DMS53 treated with DMSO at 0.1 percent for 48 hours (cell line): ENCODE measurements around the gene USP34.

Experiments
- DNase-seq: peaks from one replicate; lab custom pipeline; 2025; ENCODE audit not compliant: unreplicated experiment; lab: John Stamatoyannopoulos, UW

USP34 gene

DNA sequence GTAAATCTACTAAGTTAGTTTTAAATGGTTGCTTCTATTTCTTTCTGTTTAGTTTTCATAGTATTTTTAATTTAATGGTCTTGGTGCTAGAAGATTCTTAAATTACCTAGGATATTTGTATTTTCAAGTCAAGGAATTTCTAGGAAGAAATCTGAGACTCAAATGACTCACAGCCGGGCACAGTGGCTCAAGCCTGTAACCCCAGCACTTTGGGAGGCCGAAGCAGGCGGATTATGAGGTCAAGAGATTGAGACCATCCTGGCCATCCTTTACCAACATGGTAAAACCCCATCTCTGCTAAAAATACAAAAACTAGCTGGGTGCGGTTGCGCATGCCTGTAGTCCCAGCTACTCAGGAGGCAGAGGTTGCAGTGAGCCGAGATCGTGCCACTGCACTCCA lies 213.4 kb downstream of the USP34 start:
- no peak for DNase-seq

DNA sequence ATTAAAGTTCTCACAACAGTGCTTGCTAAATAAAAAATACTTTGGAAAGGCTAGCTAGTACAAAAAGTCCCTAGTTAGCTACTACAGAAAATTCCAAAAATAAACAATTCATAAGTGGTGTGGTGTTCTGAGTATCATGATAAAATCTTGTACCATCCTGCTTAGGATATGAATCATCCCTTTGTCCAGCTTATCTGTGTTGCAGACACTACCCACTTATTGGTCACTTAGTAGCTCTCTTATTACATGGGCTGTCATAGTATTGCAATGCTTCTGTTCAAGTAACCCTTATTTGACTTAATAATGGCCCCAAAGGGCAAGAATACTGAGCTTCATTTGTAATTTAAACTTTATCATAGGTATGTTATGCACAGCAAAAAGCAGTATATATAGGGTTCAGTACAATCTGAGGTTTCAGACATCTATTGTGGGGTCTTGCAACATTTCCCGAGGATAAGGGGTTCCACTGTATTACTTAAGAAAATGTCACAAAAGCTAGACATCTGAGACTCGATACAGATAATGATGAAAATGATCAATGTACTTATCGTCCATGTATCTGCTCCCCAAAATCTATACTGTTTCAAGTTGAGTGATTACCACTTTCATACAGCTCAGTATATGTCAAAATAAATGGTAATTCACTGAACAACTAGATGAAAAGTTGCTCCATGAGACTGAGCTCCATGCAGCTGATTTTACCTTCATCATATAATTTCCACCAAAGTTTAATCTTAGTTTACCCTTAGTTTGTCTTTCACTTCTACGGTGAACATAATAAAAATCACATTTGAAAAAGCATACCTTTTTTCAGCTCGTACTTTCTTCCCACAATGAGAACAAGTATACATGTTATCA lies 215.1 kb downstream of the USP34 start:
- DNase-seq, result no peak

DNA sequence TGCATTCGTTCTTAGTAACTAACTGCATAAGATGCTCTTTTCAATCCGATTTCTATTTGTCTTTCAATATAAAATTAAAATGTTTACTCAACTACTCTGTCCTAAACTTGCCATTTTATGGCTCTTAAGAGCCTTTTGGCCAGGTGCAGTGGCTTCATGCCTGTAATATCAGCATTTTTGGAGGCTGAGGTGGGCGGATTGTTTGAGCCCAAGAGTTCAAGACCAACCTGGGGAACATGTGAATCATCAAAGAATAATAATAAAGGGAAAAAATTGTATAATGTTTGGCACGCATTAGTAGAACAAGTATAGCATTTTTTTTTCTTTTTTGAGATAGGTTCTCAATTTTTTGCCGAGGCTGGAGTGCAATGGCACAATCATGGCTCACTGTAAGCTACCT lies 216.4 kb downstream of the USP34 start:
- no peak for DNase-seq

- no peak for DNase-seq
Observed at GRCh38 chr2:61253136-61253535, 217.8 kb downstream of the USP34 start.

DNA sequence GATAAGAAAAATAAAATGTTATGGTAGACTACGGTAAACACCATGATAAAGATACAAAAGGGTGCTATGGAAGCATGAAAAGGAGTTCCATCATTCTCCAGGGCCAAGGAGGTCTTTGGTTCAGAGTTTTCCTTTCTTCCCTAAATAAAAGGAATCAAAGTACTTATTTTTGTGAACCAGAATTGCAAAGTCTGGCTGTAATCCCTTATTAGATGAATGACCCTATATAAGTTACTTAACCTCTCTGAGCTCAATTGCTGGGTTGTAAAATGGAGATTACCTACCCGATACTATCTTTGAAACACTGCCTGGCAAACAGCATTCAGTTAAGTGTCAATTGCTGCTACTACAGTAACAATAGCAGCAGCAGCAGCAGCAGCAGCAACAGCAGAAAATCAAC lies 218.9 kb downstream of the USP34 start:
- DNase-seq, result no peak

- DNase-seq, result no peak
Observed at GRCh38 chr2:61249521-61250071, 221.3 kb downstream of the USP34 start.

GRCh38 chr2:61247204-61247812 lies 223.6 kb downstream of the USP34 start:
- no peak for DNase-seq

DNA sequence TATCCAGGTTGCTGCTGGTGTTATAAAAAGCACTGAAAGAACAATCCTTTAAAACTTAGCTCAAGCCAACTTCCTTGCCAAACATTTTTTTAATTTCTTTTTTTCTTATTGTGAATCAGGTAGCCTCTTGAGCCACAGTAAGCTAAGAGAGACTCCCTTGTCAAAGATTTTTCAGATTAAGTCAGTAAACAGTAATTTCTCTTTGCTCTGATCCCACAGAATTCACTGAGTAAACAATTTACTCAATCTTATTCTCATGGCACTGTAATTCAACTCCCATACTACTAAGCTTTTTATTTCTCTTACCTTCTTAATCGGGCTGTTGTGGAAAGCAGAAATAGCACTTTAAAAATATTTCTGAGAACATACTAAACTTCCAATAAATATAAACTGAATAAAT lies 226.2 kb downstream of the USP34 start:
- DNase-seq, result no peak

DNA sequence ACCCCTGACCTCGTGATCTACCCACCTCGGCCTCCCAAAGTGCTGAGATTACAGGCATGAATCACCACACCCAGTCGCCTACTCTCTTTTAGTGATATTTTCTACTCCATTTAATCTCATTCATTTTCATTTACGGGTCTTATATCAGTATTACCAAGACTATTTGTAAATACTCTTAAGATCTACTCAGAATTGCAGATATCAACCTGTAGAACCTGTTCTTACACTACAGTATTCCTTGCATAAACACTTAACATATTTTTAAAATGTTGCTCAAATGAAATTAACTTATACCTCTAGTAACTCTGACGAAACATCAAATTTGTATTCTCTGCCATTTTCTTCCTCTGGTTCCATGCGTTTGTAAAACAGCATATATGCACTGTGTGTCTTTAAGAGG lies 229.6 kb downstream of the USP34 start:
- no peak for DNase-seq

- no peak for DNase-seq
Observed at GRCh38 chr2:61238219-61239012, 232.5 kb downstream of the USP34 start.

- no peak for DNase-seq
Observed at GRCh38 chr2:61235716-61236115, 235.2 kb downstream of the USP34 start.

GRCh38 chr2:61233581-61233980 lies 237.3 kb downstream of the USP34 start:
- no peak for DNase-seq

DNA sequence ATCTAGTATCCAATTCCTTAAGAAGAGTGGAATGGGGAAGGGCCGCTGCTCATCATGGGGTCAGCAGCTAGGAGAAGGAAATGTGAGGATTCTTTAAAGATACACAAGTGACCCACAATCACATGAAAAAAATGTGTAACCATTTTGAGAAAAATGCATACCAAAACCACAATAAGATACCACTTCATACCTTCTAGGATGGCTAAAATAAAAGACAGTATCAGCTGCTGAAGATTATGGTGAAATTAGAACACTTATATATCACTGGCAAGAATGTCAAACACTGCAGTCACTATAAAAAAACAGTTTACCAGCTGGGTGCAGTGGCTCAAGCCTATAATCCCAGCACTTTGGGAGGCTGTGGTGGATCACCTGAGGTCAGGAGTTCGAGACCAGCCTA lies 241.0 kb downstream of the USP34 start:
- DNase-seq, result no peak

DNA sequence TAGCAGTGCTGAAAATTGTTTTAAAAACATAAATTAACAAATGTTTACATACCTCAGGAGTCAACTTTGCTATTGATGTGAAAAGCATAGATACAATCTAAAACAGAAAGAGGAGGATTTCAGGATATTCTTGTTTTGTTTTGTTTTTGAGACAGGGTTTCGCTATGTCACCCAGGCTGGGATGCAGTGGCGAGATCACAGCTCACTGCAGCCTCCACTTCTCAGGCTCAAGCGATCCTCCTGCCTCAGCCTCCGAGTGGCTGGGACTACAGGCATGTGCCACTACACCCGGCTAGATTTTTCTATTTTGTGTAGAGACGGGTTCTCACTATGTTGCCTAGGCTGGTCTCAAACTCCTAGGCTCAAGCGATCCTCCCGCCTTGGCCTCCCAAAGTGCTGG lies 248.3 kb downstream of the USP34 start:
- no peak for DNase-seq

GRCh38 chr2:61221819-61222218 lies 249.1 kb downstream of the USP34 start:
- DNase-seq, result no peak

DNA sequence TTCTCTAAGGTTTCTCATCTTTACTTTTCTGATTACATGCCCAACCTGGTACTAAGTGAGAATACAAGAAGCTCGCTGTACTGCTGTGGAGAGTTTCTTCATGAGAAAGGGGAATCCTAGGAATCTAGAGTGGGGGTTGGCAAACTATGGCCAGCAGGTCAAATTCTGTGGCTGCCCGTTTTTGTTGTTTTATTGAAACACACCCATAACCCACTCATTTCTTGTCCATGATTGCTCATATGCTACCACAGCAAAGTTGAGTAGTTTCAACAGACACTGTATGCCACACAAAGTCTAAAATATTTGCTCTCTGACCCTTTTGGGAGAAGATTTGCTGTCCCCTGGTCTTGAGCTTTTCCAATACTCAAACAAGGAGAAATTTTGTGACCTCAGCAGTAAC lies 250.1 kb downstream of the USP34 start:
- DNase-seq, result no peak

DNA sequence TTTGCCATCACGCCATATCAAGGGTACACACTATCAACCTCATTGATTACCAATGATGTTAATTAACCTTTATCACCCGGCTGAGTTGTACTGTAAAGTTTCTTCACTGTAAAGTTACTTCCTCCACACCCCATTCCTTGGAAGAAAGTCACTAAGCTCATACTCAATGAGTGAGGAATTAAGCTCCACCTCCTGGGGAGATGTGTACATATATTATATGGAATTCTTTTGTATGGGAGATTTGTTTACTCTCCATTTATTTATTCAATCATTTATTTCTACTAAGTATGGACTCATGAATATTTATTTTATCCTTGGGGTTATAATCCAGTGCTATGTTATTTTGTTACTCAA lies 252.1 kb downstream of the USP34 start:
- DNase-seq, result no peak

DNA sequence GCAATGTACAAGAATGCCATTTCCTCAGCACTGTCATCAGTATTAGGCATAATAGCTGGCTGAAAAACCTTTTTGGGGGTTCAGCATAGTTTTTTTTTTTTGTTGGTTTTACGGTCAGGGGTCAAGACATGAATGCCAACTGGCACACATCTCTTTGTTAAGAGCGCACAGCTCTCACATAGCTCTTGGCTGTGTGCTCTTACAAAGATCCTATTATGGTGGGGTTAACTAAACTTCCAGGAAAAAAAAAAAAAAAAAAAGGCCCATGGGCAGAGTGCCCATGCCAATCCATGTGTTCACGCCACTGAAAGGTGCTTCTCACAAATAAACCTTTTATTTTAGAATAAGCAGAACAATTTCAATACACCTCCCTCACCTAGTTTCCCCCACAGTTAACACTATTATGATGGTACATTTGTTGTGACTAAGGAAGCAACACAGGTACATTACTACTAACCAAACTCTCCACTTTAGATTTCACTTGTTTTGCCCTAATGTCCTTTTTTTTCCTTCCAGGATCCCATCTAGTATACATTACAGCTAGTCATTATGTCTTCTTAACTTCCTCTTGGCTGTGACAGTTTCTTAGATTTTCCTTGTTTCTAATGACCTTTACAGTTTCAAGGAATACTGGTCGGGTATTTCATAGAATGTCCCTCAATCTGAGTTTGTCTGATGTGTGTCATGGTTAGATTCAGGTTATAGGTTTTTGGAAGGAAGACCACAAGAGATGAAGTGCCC lies 252.6 kb downstream of the USP34 start:
- no peak for DNase-seq

DNA sequence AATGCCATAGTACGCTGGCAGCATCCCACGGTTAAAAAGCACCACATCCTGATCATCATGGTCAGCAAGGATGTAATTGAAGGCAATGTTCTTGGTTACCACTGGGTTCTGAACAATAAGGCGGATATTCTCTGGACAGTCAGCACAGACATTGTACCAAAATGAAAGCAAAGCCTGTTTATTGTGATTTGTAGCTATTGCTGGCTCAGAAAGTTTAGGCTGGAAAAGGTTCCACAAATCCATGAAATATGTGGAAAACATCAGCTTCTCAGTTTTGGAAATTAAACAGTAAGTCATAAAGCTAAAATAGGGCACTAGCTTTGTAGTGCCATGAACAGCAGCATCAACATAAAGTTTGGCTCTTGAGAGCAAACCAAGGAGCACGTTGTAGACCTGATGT lies 256.7 kb downstream of the USP34 start:
- no peak for DNase-seq

DNA sequence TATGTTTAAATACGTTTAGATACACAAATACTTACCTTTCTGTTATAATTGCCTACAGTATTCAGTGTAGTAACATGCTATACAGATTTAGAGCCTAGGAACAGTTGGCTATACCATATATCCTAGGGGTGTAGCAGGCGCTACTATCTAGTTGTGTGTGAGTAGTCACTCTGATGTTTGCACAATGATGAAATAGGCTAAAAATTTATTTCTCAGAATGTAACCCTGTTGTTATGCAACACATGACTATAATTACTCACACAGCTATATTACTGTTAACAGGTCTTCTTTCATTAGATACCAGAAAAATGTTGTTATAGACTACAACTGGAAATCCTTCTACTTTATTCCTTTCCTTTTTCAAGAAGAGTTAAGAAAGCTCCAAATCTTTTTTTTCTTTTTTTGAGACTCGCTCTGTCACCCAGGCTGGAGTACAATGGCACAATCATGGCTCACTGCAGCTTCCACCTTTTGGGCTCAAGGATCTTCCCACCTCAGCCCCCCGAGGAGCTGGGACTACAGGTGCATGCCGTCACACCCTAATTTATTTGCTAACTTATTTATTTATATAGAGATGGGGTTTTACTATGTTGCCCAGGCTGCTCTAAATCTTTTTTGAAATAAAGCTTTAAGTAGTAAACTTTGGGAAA lies 260.4 kb downstream of the USP34 start:
- no peak for DNase-seq

DNA sequence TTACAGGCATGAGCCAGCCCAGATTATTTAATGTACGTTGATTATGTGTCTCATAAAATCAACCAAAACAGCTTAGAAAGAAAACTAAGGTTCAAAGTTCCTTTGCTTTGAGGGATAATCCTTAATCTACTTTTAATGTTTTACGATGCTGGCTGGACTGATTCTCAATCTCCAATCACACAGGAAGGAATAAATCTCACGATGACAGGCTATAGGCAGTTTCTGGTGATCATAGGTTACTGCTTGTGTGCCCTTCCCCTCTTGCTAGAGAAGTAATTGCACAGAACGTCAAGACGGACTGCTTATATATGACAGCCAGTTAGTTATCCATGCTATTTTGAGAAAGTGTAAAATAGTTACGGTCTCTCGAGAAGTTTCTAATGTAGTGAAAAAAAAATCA lies 265.8 kb downstream of the USP34 start:
- DNase-seq, result no peak
